Stimulated activated CD4-positive, alpha-beta T cell treated with anti-CD3 and anti-CD28 coated beads, Interleukin-1b, Interleukin-23, amount 100 ng/mL, for 48 hours (primary cell): ENCODE results near the gene AGPAT3.
A peak's percentile ranks its signal among the peaks of the same experiment; 100 is the strongest.

ENCODE experiments used
- DNase-seq: peaks from one replicate; pipeline ENCODE4 v3.0.0-alpha.2; 2020

The AGPAT3 gene

DNA sequence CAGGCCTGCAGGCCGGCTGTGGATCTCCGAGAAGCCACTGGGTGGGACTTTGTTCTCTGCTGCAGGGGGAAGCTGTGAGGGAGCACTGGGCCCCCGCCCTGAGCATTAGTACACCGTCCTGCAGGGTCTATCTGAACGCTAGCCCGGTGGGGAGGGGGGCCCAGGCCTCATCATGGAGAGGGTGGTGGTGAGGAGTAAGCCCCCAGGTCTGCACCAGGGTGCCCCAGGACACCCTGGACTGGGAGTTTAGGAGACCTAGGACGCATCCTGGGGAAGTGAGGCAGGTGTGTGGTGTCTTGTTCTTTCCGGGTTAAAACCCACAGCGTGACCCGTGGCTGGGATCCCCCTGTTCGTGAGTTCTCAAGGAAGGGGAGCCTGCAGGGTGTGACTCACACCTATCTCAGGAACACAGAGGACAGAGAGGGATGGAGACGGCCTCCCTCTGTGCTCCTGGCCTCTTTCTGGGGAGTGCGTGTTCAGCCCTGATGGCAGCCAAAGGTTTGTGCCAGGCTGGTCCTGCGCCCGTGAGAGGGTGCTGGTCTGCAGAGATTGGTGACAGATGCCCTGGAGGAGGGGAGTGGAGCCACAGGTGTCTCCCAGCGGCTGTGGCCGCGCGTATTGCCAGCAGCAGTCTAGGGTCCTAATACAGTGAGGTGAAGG is 44.8 kb downstream of the AGPAT3 start:
- DNase-seq: no peak

DNA sequence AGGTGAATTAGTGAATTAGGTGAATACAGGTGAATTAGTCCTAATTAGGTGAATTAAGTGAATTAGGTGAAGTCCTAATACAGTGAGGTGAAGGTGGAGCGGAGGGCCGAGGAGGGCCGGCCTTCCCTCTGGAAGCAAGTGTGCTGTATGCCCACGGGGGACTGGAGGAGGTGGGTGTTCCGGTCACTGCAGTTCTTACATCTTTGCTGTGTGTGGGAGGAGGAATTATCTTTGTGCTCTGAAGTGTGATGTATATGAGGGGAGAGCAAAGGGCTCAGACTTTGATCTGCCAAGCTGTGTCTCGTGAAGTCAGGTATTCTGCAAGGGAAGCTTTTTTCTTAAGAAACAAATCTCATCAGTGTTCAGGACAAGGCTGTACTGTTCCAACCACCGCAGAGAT is 45.4 kb downstream of the AGPAT3 start:
- no peak for DNase-seq

DNA sequence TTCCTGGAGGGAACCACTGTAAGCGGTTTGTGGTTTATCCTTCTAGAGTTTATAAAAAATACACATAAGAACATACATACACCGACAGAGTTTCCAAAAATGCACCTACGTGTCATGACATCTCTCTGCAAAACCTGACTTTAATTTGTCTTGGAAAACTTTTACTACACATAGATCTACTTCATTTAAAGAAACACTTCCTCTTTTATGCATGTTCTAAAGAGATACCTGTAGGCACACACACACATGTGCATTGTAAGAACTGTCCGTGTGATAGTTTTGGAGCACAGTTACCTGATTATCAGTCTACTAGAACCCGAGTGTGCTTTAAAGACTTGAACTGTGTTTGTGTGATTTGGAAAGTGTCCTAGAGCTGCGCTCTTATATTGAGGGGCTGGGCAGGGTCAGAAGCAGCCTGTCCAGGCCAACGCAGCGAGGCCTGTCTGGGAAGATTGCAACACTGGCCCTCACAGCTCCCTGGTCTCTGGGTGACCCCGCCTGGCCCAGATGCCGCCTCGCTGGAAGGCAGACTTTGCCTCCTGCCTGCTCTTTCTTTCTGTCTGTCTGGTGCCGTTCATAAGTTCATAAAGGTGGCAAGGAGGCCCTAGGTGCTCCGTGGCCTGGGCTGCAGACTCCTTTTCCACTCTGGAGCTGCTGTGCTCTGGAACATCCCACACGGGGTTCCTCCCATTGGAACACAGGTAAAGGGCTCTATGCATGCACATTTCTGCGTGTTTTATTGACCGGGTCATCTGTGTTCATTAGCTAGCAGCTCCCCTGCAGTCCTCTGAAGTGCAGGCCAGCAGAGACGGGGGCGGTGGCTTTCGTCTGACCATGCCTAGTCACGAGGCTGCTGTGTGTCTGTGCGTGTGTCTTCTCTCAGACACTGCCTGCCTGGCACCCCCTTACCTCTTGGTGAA is 46.3 kb downstream of the AGPAT3 start:
- no peak for DNase-seq

DNA sequence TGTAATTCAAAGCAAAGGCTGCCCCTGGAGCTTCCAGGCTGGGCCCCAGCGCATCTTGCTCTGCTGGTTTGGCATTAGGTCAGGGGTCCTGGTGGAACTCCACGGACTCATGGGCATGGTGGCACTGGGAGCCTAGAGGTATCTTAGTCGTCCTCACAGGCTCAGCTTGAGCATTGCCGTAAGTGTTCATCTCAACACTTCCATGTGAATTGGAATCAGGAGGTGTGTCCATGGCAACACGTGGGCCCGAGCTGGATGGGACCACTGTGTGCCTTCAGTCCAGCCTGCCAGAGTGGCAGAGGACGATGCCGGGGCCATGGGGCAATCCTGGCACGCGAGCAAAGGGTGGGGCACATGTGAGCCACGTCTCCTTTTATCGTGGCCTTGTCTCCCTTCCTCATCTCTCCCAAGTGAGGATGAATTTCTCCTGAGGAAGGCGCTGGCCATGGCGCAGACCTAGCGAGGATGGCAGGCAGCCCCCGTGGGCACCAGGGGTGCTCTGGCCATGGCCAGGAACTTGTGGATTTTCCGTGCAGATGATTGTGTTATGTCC is 47.0 kb downstream of the AGPAT3 start:
- DNase-seq: no peak

DNA sequence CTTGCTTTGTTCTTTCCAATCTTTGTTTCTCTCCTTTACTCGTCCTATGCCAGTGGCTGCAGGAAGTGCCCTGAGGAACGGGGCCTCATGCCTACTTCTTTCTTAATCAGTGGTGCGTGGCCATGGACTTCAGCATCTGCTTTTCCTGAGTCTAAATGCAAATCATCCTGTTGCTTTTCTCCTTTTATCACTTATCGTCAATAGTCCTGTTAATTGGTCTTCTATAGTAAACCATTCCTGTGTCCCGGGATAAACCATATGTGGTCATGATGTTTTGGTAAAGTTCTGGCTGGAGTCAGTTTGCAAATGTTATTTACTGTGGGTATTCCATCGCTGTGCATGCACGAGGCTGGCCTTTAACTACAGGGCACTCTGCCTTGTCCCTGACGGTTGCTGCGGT is 47.5 kb downstream of the AGPAT3 start:
- DNase-seq: no peak

DNA sequence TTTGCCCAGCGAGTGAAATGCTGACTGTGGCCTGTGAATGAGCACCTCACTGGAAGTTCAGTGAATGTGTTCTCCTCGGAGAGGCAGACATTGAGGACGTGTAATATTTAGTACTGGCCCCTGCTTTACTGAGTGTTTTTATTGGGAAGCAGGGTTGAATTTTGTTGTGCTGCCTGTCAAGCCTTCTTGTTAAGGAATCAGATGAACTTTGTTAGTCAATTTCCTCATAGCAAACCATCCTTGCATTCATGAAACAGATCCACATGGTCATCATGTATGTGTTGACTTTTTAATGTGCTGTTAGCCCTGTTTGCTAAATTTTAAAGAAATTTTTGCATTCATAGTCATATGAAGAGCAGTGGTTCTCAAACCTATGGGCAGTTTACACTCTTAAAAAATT is 47.9 kb downstream of the AGPAT3 start:
- DNase-seq: no peak

DNA sequence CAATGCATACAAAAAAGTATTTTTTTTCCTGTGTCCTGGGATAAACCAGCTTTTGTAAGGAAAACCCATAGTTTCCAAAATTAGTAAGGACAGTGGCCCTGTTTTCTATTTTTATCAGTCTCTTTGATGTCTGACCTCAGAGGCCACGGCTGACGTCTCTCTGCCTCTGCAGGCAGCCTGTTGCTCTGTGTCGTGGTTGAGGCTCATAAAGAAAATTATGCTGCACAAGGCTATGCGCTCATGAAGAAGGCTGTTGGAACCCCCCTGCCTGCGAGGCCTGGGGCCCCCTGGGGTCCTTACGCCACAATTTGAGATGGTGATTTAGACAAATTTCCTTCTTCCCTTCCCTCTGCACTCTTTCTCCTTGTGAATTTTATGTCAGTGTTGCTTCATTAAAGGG is 48.9 kb downstream of the AGPAT3 start:
- DNase-seq: no peak

DNA sequence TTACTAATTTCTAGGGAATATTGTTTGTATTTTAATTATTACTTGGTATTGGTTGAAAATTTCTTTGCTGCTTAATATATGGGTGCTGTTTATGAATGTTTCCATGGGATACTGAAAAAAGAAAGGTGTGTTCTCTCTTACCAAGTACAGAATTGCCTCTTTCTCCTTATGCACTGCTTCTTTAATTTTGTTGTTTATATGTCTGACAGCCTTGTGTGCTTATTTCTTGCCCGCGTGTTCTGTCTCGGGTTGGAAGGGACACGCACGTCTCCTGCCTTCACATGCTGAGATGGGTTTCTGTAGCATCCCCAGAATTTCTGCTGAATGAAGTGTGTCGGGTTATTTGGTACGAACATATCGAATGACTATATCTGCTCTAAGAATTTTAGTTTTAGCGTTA is 51.1 kb downstream of the AGPAT3 start:
- DNase-seq: no peak

DNA sequence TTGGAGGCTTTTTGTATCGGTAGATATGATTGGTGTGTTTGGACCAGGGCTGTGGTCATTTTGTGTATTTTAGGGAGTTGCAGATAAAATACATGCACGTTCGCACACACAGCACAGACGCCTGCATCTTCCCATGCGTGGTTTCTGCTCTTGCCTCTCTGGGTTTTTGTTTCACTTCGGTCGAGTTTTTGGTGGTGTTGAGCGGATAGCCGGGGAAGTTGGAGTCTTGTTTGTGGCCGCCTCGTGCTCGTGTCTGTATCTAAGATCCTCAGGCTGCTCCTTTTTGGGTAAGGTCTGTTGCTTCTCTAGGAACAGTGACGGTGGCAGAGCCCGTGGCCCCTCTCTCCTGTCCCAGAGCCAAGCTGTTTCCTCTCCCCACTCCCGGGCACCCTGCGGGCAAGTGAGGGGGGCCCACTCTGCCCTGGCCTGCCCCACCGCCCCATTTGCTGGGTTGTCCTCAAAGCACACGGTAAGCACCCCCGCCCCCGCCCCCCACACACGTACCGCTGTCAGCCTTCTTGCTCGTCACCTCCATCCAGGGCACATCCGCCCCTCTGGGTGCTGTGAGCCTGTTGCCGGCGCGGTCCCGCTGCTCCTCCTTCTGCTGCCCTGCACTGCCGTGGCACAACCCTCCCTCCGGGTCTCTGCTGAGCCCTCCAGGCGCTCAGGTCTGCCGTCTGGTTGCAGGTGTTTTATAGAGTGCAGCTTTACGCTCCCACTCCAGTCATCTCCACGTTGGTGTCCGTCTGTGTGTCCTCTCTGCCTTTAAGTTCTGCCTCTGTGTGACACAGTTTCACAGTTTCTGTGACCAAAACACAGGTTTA is 51.9 kb downstream of the AGPAT3 start:
- DNase-seq: peak; percentile 66

DNA sequence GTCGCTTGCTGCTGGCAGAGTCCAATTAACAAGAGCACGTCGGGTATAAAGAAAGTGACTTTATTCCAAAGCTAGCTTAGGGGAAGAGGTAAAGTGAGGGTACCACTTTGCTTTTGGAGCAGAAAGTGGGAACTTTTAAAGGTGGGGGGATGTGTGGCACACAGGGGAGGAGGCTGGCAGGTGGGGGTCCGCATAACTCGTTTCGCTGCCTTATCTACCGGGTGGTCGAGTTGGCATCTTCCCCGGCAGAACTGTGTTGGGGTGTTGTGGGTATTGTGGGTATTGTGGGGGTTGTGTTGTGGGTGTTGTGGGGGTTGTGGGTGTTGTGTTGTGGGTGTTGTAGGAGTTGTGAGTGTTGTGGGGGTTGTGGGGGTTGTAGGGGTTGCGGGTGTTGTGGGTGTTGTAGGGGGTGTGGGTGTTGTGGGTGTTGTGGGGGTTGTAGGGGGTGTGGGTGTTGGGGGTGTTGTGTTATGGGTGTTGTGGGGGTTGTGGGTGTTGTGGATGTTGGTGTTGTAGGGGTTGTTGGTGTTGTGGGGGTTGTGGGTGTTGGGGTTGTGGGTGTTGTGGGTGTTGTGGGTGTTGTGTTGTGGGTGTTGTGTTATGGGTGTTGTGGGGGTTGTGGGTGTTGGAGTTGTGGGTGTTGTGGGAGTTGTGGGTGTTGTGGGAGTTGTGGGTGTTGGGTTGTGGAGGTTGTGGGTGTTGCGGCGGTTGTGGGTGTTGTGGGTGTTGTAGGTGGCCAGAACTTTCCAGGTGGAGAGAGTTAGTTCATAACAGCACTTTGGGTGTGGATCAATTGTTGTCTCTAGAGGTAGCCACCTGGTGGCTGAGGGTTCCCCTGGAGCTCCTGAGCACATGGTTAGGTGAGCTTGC is 52.7 kb downstream of the AGPAT3 start:
- DNase-seq: peak; percentile 26

DNA sequence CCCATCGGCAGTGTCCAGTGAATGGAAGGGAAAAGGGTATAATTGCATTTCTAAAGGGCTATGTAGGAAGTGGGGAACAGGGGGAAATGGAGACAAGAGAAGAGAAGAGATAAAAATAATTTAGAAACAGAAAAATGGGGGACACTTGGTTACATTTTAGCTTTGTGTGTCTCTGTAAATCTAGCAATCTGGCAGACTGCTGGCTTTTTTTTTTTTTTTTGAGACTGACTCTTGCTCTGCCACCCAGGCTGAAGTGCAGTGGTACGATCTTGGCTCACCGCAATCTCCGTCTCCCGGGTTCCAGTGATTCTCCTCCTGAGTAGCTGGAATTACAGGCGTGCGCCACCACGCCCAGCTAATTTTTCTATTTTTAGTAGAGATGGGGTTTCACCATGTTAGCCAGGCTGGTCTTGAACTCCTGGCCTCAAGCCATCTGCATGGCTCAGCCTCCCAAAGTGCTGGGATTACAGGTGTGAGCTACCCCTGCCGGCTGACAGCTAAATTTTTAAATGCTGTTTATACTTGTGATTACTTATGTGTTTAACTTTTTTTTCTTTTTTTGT is 53.4 kb downstream of the AGPAT3 start:
- no peak for DNase-seq

DNA sequence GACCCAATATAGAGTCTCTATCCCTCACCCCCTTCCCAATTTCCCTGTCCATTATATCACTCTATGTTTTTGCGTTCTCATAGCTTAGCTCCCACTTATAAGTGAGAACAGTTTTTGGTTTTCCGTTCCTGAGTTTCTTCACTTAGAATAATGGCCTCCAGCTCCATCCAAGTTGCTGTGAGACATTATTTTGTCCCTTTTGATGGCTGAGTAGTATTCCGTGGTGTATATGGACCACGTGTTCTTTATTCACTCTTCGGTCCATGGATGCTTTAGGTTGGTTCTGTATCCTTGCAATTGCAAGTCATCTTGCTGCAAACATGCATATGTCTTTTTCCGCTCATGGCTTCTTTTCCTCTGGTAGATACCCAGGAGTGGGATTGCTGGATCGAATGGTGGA is 54.3 kb downstream of the AGPAT3 start:
- no peak for DNase-seq

DNA sequence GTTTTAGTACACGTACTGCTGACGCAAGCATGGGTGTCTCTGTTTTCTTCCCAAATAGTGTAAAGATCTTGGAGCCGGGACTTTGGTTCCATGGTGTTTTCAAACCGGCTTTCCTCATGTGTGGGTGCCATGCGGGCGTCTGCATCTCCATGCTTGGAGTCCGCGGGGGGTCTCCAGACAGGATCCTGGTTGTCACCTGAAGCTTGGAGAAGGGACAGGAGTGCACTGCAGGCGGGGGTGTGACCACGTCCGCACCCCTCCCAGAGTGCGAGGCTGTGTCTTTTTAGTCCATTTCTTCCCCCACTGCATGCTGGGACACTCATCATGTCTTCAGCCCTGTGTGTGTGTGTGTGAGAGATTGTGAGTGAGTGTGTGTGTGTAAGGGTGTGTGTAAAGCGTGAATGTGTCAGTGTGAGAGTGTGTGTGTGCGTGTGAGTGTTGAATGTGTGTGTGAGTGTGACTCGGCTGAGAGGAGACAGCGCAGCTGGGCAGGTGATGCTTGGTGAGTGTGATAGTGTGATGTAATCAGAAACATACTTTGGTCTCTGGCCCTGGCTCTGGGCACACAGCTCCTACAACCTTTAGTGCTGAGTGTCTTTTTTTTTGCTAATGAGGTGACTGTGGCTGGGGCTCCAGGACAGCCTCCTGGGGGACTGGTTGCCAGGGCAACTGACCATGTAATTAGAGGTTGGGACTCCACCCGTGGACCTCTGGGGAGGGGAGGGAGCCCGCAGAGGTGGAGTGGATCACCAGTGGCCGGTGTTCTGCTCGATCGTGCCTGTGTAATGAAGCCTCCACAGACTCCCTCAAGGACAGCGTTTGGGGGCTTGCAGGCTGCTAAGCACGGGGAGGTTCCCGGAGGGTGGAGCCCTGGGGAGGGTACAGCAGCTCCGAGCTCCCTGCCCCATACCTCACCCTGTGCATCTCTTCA is 55.1 kb downstream of the AGPAT3 start:
- no peak for DNase-seq

DNA sequence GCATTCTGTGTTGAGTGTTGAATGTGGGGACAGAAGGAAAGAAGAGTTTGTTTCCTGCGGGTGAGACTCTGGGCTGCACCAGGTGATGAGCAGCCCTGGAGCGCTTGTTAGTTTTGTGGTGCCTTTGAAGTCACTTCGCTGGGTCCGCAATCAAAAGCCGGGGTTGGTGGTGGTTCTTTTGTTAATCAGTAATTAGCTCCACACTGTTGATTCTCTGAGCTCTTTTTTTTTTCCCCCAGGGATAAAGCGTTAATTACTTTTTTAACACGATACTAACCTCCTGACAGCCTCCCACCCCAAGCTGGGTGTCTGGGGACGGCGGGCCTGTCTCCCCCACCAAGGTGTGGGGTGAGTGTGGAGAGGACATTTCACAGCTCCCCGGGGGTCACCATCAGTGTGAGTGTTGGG is 56.6 kb downstream of the AGPAT3 start:
- DNase-seq: peak; percentile 34

DNA sequence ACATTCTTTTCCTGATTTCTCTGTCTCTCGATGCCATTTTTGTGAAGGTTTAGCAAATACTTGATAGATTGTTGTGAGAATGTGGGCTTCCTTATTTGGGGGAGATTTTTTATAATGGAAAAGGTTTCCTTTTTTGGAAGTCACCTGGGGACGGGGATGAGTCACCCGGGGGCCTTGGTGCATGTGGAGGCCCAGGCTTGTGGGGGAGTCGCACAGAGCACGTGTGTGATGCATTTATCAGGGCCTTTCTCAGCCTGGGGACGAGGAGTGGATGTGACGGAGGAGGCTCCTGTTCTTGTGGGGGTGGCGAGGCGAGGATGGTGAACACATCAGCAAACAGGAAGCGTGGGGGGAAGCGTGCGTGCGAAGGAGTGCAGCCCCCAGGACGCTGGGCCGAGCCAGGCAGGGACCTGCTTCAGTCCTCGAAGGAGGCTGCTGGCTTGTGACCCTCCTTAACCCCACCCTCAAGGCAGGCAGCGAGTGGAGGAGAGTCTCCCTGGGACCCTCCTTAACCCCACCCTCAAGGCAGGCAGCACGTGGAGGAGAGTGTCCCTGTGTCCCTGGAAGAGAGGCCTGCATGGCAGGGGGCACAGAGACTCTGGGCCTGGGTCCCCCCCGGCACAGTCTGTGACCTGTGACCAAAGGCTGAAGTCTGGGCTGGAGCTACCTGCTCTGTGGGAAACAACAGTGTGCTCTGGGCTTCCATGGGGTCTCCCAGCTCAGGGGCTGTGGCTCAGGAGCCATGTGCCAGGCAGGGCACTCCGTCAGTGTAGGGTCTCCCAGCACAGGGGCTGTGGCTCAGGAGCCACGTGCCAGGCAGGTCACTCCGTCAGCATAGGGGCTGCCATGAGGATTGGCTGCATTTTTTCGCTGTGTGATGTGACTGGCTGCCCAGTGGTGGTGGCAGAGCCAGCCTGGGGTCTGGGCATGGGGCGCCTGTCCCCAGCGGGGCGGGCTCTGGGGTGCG is 57.2 kb downstream of the AGPAT3 start:
- DNase-seq: peak; percentile 68

DNA sequence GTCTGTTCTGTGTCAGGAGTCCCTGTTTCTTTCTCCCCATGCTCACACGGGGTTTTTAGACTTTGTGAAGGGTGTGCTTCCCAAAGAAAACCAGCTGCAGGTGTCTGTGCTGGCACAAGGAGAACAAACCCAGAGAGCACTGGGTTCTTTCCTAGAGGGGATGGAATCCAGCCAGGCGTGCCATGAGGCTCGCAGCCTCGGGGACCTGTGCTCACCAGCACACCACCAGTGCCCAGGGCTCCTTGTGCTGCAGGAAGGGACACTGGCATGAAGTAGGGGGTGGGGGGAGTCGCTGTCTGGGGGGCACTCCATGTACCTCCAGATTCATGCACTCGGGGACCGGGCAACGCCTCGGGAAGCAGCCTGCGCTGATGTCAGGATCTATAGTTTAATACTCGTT is 57.9 kb downstream of the AGPAT3 start:
- DNase-seq: no peak

DNA sequence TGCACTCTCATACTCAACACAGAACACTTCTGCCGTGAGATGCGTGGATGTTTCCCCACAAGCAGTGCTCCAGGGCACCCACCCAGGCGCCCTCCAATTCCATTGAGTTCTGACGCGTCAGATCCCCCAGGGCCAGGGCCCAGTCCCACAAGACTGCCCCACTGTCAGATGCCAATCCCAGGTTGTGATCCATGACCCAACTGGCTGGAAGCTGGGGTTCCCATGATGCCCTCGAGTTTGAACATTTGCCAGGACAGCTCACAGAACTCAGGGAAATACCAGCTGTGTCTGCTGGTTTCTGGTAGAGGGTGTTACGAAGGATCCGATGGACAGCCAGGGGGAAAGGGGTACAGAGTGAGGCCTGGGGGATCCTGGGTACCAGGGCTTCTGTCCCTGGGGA is 58.4 kb downstream of the AGPAT3 start:
- no peak for DNase-seq

DNA sequence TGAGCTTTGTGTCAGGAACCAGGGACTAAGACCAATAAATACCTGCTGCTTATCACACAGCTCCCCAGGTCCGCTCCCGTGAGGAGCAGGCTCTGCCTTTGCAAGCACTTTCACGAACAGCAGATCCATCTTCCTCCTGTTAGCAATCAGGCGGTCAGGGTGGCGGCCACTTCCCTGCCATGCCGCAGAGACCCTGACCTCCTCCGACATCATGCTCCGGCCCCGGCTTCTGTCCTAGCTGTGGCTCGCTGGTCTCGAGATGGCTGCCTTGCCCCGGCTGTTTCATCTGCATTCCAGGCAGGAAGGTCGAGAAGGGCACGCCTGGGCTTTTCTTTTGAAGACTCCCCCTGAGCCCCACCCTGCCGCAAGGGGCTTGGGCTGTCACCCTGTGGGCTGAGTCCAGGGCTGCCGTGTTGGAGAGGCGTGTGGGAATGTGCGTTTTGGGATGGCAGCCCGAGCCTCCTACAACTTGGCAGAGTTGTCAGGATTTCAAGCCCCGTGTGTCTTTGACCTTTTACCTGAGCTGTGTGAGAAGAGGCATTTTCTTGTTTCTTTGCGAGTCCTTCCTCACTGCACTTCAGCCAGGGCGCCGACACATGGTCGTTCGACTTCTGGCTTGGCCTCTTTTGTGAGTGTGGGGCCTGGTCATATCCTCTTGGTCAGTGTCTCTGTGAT is 59.5 kb downstream of the AGPAT3 start:
- DNase-seq: no peak

DNA sequence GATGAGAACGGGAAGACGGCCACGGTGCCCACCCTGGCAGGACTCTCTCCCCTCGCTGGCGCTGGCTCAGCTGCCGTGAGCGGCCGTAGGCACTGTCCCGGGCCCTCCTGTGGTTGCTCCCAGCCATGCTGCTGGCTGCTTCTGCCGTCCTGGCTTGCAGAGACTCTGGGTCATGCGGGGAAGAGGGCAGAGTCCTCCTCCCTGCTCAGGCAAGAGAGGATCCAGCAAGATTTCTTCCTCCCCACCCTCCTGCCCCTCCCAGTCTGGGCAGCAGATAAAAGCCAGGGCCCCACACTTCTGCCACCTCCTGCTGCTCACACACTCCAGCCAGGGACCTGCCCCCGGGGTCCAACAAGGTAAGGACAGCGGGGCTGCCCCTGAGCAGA is 60.1 kb downstream of the AGPAT3 start:
- no peak for DNase-seq
